ENCODE data around the gene ATP9B.
A peak's percentile ranks its signal among the peaks of the same experiment; 100 is the strongest.

ATP9B gene

GRCh38 chr18:79409313-79409712 is 340.1 kb downstream of the ATP9B start:
- DNase-seq (ENCODE audit: low spot score in 2 of 2), result no peak
- no peak overlapping the region for H3K27ac Mint-ChIP-seq
- H3K9me3 Mint-ChIP-seq, result no peaks in the 10 kb centered on the region
- ATAC-seq, result no peak
- no peak overlapping the region for H3K4me3 Mint-ChIP-seq
- peaks cover 30% of the 10 kb centered on the region for H3K36me3 Mint-ChIP-seq
- peaks cover 35% of the 10 kb centered on the region for H3K4me1 Mint-ChIP-seq

- Mint-ChIP-seq H3K9me3 (no peaks in the 10 kb centered on the region), H3K4me3 (no peak overlapping the region), H3K27ac (no peak overlapping the region), H3K4me1 (peaks cover 30% of the 10 kb centered on the region), H3K36me3 (peaks cover 27% of the 10 kb centered on the region)
- DNase-seq (ENCODE audit: low spot score in 2 of 2) (no peak), ATAC-seq (no peak)
These were observed 341.0 kb downstream of the ATP9B start for GRCh38 chr18:79410171-79410641.

- Mint-ChIP-seq H3K9me3 (no peaks in the 10 kb centered on the region), H3K4me3 (no peak overlapping the region), H3K4me1 (peaks cover 22% of the 10 kb centered on the region), H3K36me3 (peaks cover 19% of the 10 kb centered on the region), H3K27ac (no peak overlapping the region)
- ATAC-seq (no peak), DNase-seq (ENCODE audit: low spot score in 2 of 2) (no peak)
These were observed 341.8 kb downstream of the ATP9B start for GRCh38 chr18:79410731-79411613.

- peaks cover 10% of the 10 kb centered on the region for H3K36me3 Mint-ChIP-seq
These were observed 342.7 kb downstream of the ATP9B start for GRCh38 chr18:79411614-79412526.

GRCh38 chr18:79413025-79413424 is 343.8 kb downstream of the ATP9B start:
- DNase-seq (ENCODE audit: low spot score in 2 of 2), result no peak
- Mint-ChIP-seq H3K9me3 (no peaks in the 10 kb centered on the region), H3K4me3 (no peak overlapping the region), H3K36me3 (peaks cover 1% of the 10 kb centered on the region), H3K27ac (no peak overlapping the region), H3K4me1 (peaks cover 19% of the 10 kb centered on the region)
- no peak for ATAC-seq

More at GRCh38 chr18:79411614-79412526, 342.7 kb downstream of the ATP9B start:
- no peak for ATAC-seq
- no peak for DNase-seq (ENCODE audit: low spot score in 2 of 2)
- H3K4me1 Mint-ChIP-seq, result peaks cover 22% of the 10 kb centered on the region
- H3K9me3 Mint-ChIP-seq, result no peaks in the 10 kb centered on the region
- no peak overlapping the region for H3K4me3 Mint-ChIP-seq
- no peak overlapping the region for H3K27ac Mint-ChIP-seq

GRCh38 chr18:79413426-79413825 is 344.2 kb downstream of the ATP9B start:
- ATAC-seq, result no peak
- Mint-ChIP-seq H3K27ac (no peak overlapping the region), H3K9me3 (no peaks in the 10 kb centered on the region), H3K36me3 (no peaks in the 10 kb centered on the region), H3K4me1 (peaks cover 19% of the 10 kb centered on the region), H3K4me3 (no peak overlapping the region)
- no peak for DNase-seq (ENCODE audit: low spot score in 2 of 2)

- Mint-ChIP-seq H3K4me3 (no peak overlapping the region), H3K9me3 (no peaks in the 10 kb centered on the region), H3K4me1 (peaks cover 19% of the 10 kb centered on the region), H3K27ac (no peak overlapping the region), H3K36me3 (no peaks in the 10 kb centered on the region)
- DNase-seq (ENCODE audit: low spot score in 2 of 2) (no peak), ATAC-seq (no peak)
These were observed 344.7 kb downstream of the ATP9B start for GRCh38 chr18:79413901-79414300.

- DNase-seq (ENCODE audit: low spot score in 2 of 2), result no peak
- H3K4me3 Mint-ChIP-seq, result no peak overlapping the region
- peaks cover 16% of the 10 kb centered on the region for H3K36me3 Mint-ChIP-seq
- no peaks in the 10 kb centered on the region for H3K9me3 Mint-ChIP-seq
- H3K4me1 Mint-ChIP-seq, result peaks cover 32% of the 10 kb centered on the region
- peak overlapping the region; percentile 65 for H3K27ac Mint-ChIP-seq
- no peak for ATAC-seq
These were observed 347.0 kb downstream of the ATP9B start for GRCh38 chr18:79416022-79416676.

- peaks cover 19% of the 10 kb centered on the region for H3K36me3 Mint-ChIP-seq
- DNase-seq (ENCODE audit: low spot score in 2 of 2), result no peak
- H3K27ac Mint-ChIP-seq, result peak overlapping the region; percentile 65
- no peak for ATAC-seq
- no peak overlapping the region for H3K4me3 Mint-ChIP-seq
- no peaks in the 10 kb centered on the region for H3K9me3 Mint-ChIP-seq
- H3K4me1 Mint-ChIP-seq, result peaks cover 32% of the 10 kb centered on the region
These were observed 347.5 kb downstream of the ATP9B start for GRCh38 chr18:79416677-79417052.

GRCh38 chr18:79418236-79418635 is 349.0 kb downstream of the ATP9B start:
- H3K9me3 Mint-ChIP-seq, result no peaks in the 10 kb centered on the region
- H3K4me1 Mint-ChIP-seq, result peaks cover 32% of the 10 kb centered on the region
- DNase-seq (ENCODE audit: low spot score in 2 of 2) (no peak), ATAC-seq (no peak)
- no peak overlapping the region for H3K4me3 Mint-ChIP-seq
- peaks cover 32% of the 10 kb centered on the region for H3K36me3 Mint-ChIP-seq
- no peak overlapping the region for H3K27ac Mint-ChIP-seq

GRCh38 chr18:79418642-79419041 is 349.4 kb downstream of the ATP9B start:
- no peak for ATAC-seq
- H3K4me1 Mint-ChIP-seq, result peaks cover 32% of the 10 kb centered on the region
- H3K4me3 Mint-ChIP-seq, result no peak overlapping the region
- no peak overlapping the region for H3K27ac Mint-ChIP-seq
- peaks cover 35% of the 10 kb centered on the region for H3K36me3 Mint-ChIP-seq
- no peaks in the 10 kb centered on the region for H3K9me3 Mint-ChIP-seq
- DNase-seq (ENCODE audit: low spot score in 2 of 2), result no peak

- H3K36me3 Mint-ChIP-seq, result peaks cover 51% of the 10 kb centered on the region
- DNase-seq (ENCODE audit: low spot score in 2 of 2), result no peak
- H3K4me3 Mint-ChIP-seq, result no peak overlapping the region
- H3K9me3 Mint-ChIP-seq, result no peaks in the 10 kb centered on the region
- peak overlapping the region; percentile 79 for H3K27ac Mint-ChIP-seq
- no peak for ATAC-seq
- peaks cover 34% of the 10 kb centered on the region for H3K4me1 Mint-ChIP-seq
These were observed 351.0 kb downstream of the ATP9B start for GRCh38 chr18:79420033-79420745.

GRCh38 chr18:79421275-79421857 is 352.2 kb downstream of the ATP9B start:
- H3K4me3 Mint-ChIP-seq, result no peak overlapping the region
- ATAC-seq, result no peak
- no peak for DNase-seq (ENCODE audit: low spot score in 2 of 2)
- peaks cover 63% of the 10 kb centered on the region for H3K36me3 Mint-ChIP-seq
- no peaks in the 10 kb centered on the region for H3K9me3 Mint-ChIP-seq
- H3K27ac Mint-ChIP-seq, result no peak overlapping the region
- H3K4me1 Mint-ChIP-seq, result peaks cover 38% of the 10 kb centered on the region

GRCh38 chr18:79422022-79422782 is 353.0 kb downstream of the ATP9B start:
- DNase-seq (ENCODE audit: low spot score in 2 of 2) (no peak), ATAC-seq (peak; percentile 37)
- Mint-ChIP-seq H3K27ac (no peak overlapping the region), H3K36me3 (peaks cover 63% of the 10 kb centered on the region), H3K9me3 (no peaks in the 10 kb centered on the region), H3K4me3 (no peak overlapping the region), H3K4me1 (peaks cover 31% of the 10 kb centered on the region)

Measured in stimulated activated effector memory CD8-positive, alpha-beta T cell treated with anti-CD3 and anti-CD28 coated beads, Interleukin-12 subunit alpha, Interleukin-12 subunit beta, amount 100 ng/mL, for 72 hours (primary cell).